ENCODE data around the gene PTPRM.

- TF ChIP-seq CHD2 (IDR thresholded peaks at IDR 0.05; ENCODE audit: low read length) (no peak), POLR2AphosphoS5 (IDR thresholded peaks at IDR 0.05; ENCODE audit: low read depth, low read length) (no peak), RAD21 (IDR thresholded peaks at IDR 0.05 in 1 of 2, conservative IDR thresholded peaks at IDR 0.05 in 1 of 2; ENCODE audit: low read depth in 2 of 2, low read length in 2 of 2) (no peak), SRF (IDR thresholded peaks at IDR 0.05; ENCODE audit: low read depth, low read length) (no peak)
These were observed 681.5 kb downstream of the PTPRM start for GRCh38 chr18:8248576-8248975.
